GM18526 (cell line): ENCODE results near the gene CDK12.

ENCODE experiments used
- POLR2A ChIP-seq: IDR thresholded peaks from 3 replicates; pipeline ENCODE4 v1.6.1; 2011; ENCODE audit not compliant: insufficient read length; ENCODE audit errors: extremely low read depth

CDK12 gene

DNA sequence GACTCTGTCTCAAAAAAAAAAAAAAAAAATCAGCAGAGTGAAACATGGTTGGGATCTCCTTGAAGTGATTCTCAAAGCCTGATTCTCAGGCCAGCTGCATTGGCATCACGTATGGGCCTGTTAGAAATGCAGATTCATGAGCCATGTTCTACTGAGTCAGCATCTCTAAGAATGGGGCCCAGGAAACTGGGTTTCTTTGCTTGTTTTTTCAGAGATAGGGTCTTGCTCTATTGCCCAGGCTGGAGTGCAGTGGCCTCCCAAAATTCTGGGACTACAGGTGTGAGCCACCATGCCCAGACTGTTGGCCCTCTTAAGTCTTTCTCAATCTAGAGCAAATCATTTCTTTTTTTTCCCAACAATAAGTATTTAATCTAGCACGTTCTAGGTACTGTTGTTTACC, 47.7 kb downstream of the CDK12 start:
- TF ChIP-seq POLR2A, result no peak

DNA sequence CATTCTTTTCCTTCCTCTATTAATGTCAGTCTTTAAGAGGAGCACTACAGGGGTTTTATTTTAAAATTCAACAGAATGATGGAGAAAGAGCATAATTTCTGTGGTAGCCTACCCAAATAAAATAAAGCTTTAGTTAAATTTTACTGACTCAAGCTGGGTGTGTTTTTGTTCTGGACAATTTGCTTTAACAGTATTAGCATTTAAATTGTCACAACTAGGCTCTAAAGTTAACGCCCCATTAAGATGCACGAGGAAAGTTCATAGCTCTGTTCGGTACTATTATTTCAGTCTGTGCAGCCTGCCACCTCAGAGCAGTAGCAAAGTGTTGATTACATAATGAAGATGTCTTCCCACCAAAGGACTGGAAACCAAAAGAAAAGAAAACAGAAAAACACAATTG, 52.0 kb downstream of the CDK12 start:
- no peak for TF ChIP-seq POLR2A

DNA sequence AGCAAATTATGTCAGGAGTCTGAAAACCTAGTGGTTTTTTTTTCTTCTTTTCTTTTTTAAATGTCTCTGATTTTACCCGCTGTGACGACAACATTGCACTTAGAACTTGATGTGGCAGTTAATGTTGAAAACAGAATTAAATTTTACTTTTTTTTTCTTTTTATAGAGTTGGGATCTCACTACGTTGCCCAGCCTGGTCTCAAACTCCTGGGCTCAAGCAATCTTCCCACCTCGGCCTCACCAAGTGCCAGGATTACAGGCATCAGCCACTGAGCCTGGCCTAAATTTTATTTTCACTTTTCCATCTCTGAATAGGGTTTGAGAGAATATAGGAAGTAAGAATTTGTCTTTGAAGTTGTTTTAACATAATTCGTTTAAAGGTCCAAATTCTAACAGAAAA, 52.6 kb downstream of the CDK12 start:
- no peak for TF ChIP-seq POLR2A

DNA sequence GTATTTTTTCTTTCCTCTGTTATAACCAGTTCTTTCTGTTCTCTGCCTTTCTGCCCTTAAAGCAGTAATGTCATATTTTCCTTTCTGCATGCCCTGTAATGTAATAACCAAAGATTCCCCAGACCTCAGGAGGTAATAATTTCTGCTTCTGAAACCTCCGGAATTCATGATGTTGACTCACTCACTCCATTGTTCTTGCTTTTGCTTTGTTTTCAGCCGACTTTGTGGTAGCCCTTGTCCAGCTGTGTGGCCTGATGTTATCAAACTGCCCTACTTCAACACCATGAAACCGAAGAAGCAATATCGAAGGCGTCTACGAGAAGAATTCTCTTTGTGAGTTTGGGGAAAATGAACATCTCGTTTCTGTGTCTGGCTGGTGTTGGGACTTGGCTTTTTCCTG, 55.9 kb downstream of the CDK12 start:
- TF ChIP-seq POLR2A, result no peak

DNA sequence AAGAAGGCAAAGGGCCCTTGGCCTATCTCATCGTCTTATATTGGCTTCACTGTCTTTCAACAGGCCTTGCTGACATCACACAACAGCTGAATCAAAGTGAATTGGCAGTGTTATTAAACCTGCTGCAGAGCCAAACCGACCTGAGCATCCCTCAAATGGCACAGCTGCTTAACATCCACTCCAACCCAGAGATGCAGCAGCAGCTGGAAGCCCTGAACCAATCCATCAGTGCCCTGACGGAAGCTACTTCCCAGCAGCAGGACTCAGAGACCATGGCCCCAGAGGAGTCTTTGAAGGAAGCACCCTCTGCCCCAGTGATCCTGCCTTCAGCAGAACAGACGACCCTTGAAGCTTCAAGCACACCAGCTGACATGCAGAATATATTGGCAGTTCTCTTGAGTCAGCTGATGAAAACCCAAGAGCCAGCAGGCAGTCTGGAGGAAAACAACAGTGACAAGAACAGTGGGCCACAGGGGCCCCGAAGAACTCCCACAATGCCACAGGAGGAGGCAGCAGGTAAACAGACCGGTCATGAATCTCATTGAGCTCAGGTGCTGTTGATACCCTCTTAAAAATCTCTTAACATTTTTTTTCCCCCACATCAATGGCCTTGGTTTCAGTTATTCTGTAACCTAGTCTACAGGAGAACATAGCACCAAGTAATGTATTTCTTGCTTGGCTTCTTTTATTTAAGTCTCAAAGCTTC, 64.7 kb downstream of the CDK12 start:
- no peak for TF ChIP-seq POLR2A

DNA sequence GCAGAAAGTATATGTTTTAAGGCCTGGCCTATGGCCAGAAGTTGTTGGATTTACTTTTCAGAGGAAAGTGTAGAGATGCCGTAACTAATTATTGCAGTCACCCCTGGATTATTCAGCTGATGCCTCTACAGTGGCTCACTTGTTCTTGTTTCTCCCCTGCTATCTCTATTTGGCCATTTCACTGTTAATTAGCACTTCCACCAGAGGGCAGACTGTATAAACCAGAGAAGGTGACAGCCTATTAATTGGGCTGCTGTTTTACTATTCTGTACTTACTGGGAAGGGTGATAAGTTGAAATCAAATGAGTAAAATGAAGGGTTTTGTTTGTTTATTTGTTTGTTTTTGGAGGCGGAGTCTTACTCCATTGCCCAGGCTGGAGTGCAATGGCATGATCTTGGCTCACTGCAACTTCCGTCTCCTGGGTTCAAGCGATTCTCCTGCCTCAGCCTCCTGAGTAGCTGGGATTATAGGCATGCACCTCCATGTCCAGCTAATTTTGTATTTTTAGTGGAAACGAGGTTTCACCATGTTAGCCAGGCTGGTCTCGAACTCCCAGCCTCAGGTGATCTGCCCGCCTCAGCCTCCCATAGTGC, 66.0 kb downstream of the CDK12 start:
- no peak for TF ChIP-seq POLR2A

DNA sequence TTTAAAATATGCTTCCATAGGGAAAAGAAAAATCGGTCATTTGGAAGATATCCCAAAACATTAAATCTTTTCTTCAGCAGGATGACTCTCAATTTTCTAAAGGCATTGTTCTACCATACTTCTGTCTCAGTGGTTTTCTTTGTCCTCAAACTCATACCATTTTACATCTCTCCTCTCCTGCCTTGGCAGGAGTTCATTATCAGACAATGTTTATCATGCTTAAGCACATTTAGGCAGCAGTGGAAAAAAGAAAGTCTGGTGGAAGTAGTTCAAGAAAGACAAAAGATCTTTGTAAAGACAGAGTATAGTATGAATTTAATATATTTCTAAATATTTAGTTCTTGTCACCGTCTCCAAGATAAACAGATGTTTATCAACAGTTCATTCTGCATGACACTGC, 68.2 kb downstream of the CDK12 start:
- no peak for TF ChIP-seq POLR2A

DNA sequence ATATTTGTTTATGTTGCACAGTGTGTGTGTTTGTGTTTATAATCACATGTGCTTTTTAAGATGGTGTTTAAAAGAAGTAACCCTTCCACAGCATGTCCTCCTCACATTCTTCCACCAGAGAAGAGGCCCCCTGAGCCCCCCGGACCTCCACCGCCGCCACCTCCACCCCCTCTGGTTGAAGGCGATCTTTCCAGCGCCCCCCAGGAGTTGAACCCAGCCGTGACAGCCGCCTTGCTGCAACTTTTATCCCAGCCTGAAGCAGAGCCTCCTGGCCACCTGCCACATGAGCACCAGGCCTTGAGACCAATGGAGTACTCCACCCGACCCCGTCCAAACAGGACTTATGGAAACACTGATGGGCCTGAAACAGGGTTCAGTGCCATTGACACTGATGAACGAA, 69.2 kb downstream of the CDK12 start:
- TF ChIP-seq POLR2A, result no peak

DNA sequence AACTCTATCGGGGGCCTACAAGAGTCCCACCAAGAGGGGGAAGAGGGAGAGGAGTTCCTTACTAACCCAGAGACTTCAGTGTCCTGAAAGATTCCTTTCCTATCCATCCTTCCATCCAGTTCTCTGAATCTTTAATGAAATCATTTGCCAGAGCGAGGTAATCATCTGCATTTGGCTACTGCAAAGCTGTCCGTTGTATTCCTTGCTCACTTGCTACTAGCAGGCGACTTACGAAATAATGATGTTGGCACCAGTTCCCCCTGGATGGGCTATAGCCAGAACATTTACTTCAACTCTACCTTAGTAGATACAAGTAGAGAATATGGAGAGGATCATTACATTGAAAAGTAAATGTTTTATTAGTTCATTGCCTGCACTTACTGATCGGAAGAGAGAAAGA, 70.0 kb downstream of the CDK12 start:
- no peak for TF ChIP-seq POLR2A

DNA sequence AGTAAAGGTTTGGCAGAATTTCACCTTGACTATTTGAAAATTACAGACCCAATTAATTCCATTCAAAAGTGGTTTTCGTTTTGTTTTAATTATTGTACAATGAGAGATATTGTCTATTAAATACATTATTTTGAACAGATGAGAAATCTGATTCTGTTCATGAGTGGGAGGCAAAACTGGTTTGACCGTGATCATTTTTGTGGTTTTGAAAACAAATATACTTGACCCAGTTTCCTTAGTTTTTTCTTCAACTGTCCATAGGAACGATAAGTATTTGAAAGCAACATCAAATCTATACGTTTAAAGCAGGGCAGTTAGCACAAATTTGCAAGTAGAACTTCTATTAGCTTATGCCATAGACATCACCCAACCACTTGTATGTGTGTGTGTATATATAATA, 72.6 kb downstream of the CDK12 start:
- no peak for TF ChIP-seq POLR2A

DNA sequence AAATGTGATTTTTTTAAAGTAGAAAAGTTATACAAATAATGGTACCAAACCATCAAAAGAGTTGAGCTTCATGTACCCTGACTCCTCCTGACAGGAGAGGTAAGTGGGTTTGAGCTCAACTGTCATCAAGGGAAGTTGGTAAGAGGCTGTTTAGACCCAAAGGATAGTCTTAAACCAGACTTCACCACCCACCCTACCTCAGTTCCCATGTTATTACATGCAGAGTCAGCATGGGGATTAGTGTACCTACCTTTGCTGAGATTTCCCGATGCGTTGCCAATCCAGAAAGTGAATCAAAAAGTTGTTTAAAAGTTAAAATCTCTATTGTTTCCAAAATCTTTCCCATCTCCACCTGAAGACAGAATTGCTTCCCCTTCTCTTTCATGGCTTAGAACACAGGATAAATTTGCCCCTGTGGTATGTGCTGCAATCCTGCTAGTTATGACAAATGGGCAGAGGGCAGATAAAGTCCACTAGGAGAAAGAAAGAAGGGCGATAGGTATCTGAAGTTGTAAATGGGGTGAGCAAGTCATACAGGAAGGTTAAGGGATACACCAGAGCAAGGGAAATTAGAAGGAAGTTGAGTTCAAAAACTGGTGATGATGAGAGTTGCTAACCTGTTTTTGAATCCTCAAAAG, 73.6 kb downstream of the CDK12 start:
- TF ChIP-seq POLR2A, result no peak

DNA sequence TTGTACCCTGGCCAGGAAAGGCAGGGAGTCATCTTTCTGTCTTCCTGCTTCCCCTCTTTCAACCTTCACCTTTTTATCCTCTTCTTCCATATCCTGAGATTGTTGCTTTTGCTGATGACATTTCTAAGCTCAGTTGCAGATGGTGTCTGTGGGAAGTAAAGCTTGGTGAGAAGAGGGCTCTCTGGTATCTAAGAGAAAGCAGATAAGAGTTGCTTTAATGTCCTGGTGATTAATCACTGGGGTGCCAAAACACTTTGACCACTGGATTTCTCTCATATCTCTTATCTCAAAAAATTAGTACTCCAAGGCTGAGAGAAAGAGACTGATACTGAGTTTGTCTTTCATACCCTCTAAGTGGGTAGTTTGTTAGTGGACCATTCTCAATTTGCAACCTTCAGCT, 75.2 kb downstream of the CDK12 start:
- no peak for TF ChIP-seq POLR2A

DNA sequence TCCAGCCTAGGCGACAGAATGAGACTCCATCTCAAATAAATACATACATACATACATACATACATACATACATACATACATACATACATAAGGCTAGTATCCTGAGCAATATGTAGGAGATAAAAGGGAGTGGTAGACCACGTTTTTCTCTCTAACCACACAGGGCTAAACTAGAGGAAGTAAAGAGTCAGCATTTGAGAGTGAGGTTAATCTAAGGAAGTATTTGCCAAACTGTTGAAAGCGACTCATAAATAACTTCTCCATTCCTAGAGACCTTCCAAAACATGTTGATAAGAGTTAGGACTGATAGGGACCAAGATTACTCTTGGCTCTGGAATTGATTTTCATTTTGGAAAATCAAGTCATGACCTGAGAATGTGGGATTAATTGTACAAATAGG, 77.6 kb downstream of the CDK12 start:
- TF ChIP-seq POLR2A, result no peak

DNA sequence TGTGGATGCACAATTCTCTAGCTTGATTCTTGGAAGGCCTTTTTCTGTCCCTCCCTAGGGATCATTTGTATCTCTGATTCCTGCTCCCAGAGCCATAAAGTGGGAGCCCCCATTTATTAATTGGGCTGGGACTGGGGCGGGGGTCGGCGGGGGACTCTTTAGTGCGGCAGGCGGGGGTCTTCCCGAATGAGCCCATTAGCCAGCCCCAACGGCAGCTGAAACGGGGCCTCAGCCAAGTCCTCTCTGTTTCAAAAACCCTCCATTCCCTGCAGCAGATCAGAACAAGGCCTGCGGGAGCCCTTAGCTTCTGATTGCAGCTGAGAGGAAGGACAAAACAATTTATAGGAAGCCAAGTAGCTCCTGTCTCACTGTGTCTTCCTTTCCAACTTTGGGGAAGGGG, 79.3 kb downstream of the CDK12 start:
- no peak for TF ChIP-seq POLR2A

DNA sequence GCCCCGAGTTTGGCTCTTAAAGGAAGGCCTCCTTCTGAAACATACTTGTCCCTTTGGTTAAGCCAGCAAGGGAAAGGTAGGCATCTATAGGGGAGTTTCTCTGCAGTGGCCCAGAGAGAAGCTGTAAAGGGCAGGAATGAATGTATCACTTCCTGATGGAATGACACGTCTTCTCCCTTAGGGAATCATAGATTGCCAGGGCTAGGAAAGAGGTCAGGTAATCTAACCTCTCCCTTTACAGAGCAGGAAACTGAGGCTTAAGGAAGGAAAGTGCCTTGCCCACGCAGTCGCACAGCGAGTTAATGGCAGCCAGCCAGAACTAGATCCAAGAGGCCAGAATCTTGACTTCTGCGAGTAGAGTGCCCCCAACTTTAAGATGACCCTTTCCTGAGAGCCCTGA, 80.4 kb downstream of the CDK12 start:
- TF ChIP-seq POLR2A, result no peak

DNA sequence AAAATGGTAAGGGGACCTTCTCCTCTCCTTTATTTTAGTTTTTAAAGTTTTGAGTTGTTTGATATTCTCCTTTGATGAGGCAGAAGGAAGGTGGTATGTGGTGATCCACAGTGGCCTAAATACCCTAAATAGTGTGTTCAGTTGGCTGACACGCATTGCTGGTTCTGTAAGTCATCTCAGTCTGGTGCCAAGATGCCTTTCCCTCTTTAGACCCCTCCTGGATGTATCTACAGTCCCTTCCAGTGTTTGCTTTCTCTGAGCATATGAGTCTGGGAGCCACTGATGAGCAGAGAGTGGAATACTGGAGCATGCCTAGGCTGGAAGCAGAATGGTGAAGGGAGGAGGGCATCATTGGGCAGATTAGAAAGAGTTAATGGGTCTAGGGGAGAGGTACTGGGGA, 81.9 kb downstream of the CDK12 start:
- no peak for TF ChIP-seq POLR2A

DNA sequence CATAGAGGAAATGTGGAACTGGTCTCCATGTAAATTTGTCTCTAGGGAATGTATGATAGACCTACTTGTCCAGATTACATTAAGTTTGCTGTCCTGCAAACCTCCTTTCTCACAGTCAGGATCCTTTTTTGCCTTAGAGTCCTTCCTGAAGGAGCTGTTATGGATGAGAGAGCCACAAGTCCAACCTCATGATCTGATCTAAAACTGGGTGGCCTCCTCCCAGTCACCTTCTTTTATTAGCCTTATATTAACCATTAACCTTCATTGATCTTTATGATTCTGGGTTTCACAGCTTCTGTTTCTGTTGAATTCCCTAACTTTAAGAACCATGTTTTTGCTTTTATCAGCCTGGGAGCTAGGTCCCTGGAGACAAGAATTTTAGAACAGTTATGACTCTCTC, 82.4 kb downstream of the CDK12 start:
- TF ChIP-seq POLR2A, result no peak
